Sigmoid colon (tissue), 4 donors: ENCODE data around the gene GRIK4.

Experiments
- CTCF ChIP-seq, 4 experiments: fragments of 450-650 bp in 3 of 4; fragments of 200-600 bp in 1 of 4; IDR thresholded peaks; one replicate each; pipeline ENCODE4 v1.5.1; 2016 to 2019; ENCODE audit warnings: antibody characterized with exemption in 4 of 4, mild to moderate bottlenecking in 3 of 4, moderate library complexity in 2 of 4
- EP300 ChIP-seq, 4 donors: sonication (generic); formaldehyde crosslinking; IDR thresholded peaks; one replicate each; pipeline ENCODE4 v1.6.1; 2017; ENCODE audit warnings: antibody characterized with exemption in 4 of 4
- POLR2A ChIP-seq, 2 donors: fragments of 450-650 bp; IDR thresholded peaks; one replicate each; pipeline ENCODE4 v1.6.1; 2016; ENCODE audit warnings: antibody characterized with exemption in 2 of 2, mild to moderate bottlenecking in 2 of 2, moderate library complexity in 2 of 2

- TF ChIP-seq EP300 (IDR thresholded peaks at IDR 0.05): no peak
- TF ChIP-seq CTCF (IDR thresholded peaks at IDR 0.05): no peak
- no peak for TF ChIP-seq POLR2A (IDR thresholded peaks at IDR 0.05)
Observed at GRCh38 chr11:120794748-120795147, 283.2 kb downstream of the GRIK4 start.
